ENCODE measurements around the gene HOMER2. TPM values are rescaled to one million over a fixed set of nuclear protein-coding genes. Genes with fewer than 3 reads are reported as not detected.
"Not testable (repeated sequence)": the region's sequence is repeated elsewhere in the genome, so short reads cannot be mapped to it uniquely, and the experiment has no call there.

HOMER2 gene
- total RNA-seq, 2 experiments from 2014 or later = 3.1 to 3.3 TPM

DNA sequence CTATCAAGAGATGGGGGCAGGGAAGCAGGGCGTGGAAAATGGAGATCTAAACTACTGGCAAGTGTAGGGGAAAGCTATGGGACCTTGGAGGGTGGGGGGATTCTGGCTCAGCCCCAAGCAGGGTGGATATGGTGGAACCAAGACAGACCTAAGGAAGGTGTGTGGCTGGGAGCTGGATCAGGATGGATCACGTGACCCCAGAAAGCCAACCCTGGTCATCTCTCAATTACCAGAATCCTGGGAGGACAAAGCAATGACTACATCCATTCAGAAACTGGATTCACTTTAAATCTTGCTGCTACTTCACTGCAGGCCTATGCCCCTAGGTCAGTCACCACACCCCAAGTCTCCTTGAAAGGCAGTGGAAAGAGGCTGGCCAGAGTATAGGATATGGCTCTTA, 74.7 kb downstream of the HOMER2 start:
- Mint-ChIP-seq H3K4me3 (no peak overlapping the region), H3K9me3 (no peaks in the 10 kb centered on the region), H3K27ac (no peak overlapping the region), H3K27me3 (no peaks in the 10 kb centered on the region), H3K36me3 (no peaks in the 10 kb centered on the region), H3K4me1 (no peaks in the 10 kb centered on the region)
- DNase-seq = no peak

DNA sequence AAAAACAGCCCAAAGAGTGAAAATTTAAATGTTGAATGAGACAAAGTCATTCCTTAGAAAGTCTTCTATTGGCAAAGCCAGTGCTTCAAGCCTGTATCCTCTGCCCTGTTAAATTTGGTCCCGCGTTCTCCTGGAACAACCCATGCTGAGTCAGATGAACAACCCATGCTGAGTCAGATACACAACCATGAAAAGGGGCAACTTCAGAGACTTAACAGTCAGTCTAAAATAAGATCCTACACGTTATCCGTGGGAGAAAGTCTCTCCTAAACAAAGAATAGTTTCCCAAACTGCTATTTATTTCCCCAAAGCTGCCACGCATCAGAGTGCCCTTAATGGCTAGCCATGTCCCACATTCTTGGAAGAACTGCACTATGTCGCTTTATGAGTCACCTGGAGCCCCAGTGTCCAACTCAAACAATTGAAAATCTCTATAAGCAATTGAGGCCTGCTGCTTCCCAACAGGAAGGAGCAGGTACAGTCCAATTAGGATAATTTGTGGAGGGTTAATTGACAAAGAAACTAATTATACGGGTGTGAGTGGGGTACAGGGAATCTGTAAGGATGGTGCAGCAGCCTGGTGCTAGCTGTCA, 77.0 kb downstream of the HOMER2 start:
- no peaks in the 10 kb centered on the region for H3K36me3 Mint-ChIP-seq
- no peaks in the 10 kb centered on the region for H3K4me1 Mint-ChIP-seq
- H3K9me3 Mint-ChIP-seq = no peaks in the 10 kb centered on the region
- no peak overlapping the region for H3K4me3 Mint-ChIP-seq
- no peaks in the 10 kb centered on the region for H3K27me3 Mint-ChIP-seq
- DNase-seq = no peak
- H3K27ac Mint-ChIP-seq = no peak overlapping the region

DNA sequence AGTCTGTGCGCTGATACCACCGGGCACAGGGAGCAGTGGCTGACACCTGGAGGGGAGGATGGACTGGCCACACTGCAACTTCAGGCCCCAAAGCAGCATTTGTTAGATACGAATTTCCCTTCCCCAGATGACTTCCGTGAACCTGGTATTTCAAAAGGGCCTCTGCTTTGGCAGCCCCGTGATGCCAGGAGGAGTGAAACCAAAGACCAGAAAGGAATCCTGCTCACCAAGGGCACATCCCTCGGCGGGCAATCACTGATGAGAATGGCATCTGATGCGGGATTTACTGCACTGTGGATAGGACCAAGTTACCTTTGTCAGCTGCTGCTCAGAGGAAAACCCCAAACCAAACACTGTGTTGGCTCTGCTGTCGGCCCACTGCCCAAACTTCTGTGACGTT, 77.6 kb downstream of the HOMER2 start:
- DNase-seq = no peak
- Mint-ChIP-seq H3K27me3 (no peaks in the 10 kb centered on the region), H3K4me1 (no peaks in the 10 kb centered on the region), H3K9me3 (no peaks in the 10 kb centered on the region), H3K4me3 (no peak overlapping the region), H3K27ac (no peak overlapping the region), H3K36me3 (no peaks in the 10 kb centered on the region)

DNA sequence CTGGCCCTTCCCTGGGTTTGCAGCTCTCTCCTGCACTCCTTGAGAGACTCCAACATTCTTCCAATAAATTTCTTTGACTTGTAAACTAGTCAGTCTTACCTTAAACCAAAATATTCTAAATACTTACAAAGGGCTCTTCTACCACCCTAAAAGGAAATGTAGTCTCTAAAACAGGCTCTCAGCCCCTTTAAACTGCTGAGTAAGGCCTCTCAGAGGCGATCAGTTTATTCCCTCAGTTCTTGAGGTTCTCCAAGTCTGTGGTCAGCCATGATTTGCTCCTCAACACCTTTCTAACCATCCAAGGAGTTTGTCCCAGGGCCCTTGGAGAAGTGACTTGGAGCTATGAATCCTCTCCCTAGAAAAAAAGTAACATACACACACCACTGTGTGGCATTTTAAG, 78.3 kb downstream of the HOMER2 start:
- no peak overlapping the region for H3K27ac Mint-ChIP-seq

GRCh38 chr15:82873000-82873680, 79.4 kb downstream of the HOMER2 start:
- Mint-ChIP-seq H3K36me3 (no peaks in the 10 kb centered on the region), H3K9me3 (no peaks in the 10 kb centered on the region), H3K27me3 (no peaks in the 10 kb centered on the region), H3K4me3 (no peak overlapping the region), H3K27ac (no peak overlapping the region), H3K4me1 (no peaks in the 10 kb centered on the region)
- no peak for DNase-seq

More for the DNA sequence above, 78.3 kb downstream of the HOMER2 start:
- Mint-ChIP-seq H3K4me3 (no peak overlapping the region), H3K36me3 (no peaks in the 10 kb centered on the region), H3K9me3 (no peaks in the 10 kb centered on the region), H3K27me3 (no peaks in the 10 kb centered on the region), H3K4me1 (no peaks in the 10 kb centered on the region)
- DNase-seq = no peak

GRCh38 chr15:82871832-82872484, 80.6 kb downstream of the HOMER2 start:
- Mint-ChIP-seq H3K27me3 (no peaks in the 10 kb centered on the region), H3K4me1 (no peaks in the 10 kb centered on the region), H3K4me3 (no peak overlapping the region), H3K9me3 (no peaks in the 10 kb centered on the region), H3K36me3 (no peaks in the 10 kb centered on the region), H3K27ac (no peak overlapping the region)
- DNase-seq = no peak

DNA sequence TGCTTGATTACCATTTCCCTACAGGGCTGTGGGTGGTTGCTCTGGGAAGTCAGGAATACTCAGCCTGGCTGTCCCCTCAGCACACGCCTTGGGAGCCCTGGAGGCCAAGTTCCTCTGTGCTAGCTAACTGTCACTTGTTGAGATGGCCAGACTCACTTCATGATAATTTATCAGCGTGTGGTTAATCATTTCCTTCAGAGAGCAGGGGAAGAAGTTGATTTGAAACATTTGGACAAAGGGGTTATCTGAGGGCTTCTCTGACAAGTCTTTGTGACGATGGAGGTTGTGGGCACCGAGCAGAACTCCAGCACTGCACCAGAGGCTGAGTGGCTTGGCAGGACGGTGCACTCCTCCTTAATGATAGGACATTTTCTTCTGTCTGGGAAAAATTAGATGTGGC, 81.2 kb downstream of the HOMER2 start:
- Mint-ChIP-seq H3K4me1 (no peaks in the 10 kb centered on the region), H3K27ac (no peak overlapping the region), H3K36me3 (no peaks in the 10 kb centered on the region), H3K9me3 (no peaks in the 10 kb centered on the region), H3K4me3 (no peak overlapping the region), H3K27me3 (no peaks in the 10 kb centered on the region)
- DNase-seq = no peak

GRCh38 chr15:82870727-82871320, 81.7 kb downstream of the HOMER2 start:
- Mint-ChIP-seq H3K9me3 (no peaks in the 10 kb centered on the region), H3K4me1 (no peaks in the 10 kb centered on the region), H3K4me3 (no peak overlapping the region), H3K27ac (no peak overlapping the region), H3K36me3 (no peaks in the 10 kb centered on the region), H3K27me3 (no peaks in the 10 kb centered on the region)
- no peak for DNase-seq

GRCh38 chr15:82865981-82866380, 86.5 kb downstream of the HOMER2 start:
- not testable (repeated sequence) for H3K4me3 Mint-ChIP-seq, H3K9me3 Mint-ChIP-seq, H3K27ac Mint-ChIP-seq, H3K4me1 Mint-ChIP-seq, DNase-seq, H3K27me3 Mint-ChIP-seq, H3K36me3 Mint-ChIP-seq

GRCh38 chr15:82865581-82865980, 86.9 kb downstream of the HOMER2 start:
- H3K4me3 Mint-ChIP-seq, H3K4me1 Mint-ChIP-seq, DNase-seq, H3K9me3 Mint-ChIP-seq, H3K27ac Mint-ChIP-seq, H3K36me3 Mint-ChIP-seq, H3K27me3 Mint-ChIP-seq: not testable (repeated sequence)

DNA sequence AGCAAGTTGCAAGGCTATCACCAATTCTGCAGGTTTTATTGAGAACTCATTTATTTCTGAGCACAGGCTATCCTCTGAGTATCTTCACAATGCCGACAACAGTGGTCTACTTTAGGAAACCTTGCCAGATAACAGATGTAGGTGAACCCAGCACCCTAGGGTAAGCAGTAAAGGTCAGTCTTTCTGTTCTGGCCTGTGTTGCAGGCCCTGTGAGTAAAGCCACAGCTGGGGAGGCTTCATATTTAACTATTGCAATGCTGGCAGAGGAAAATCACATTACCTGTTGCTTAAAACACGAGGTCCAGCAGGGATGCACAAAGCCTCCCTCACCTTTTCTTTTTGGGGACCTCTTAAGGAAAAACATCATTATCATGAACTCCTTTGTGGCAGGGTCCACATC, 87.6 kb downstream of the HOMER2 start:
- Mint-ChIP-seq H3K4me1 (no peaks in the 10 kb centered on the region), H3K27ac (no peak overlapping the region), H3K9me3 (no peaks in the 10 kb centered on the region), H3K4me3 (no peak overlapping the region), H3K27me3 (no peaks in the 10 kb centered on the region), H3K36me3 (no peaks in the 10 kb centered on the region)
- no peak for DNase-seq

- no peaks in the 10 kb centered on the region for H3K27me3 Mint-ChIP-seq
- H3K27ac Mint-ChIP-seq = no peak overlapping the region
- no peak overlapping the region for H3K4me3 Mint-ChIP-seq
- DNase-seq = no peak
- no peaks in the 10 kb centered on the region for H3K36me3 Mint-ChIP-seq
- no peaks in the 10 kb centered on the region for H3K4me1 Mint-ChIP-seq
- H3K9me3 Mint-ChIP-seq = no peaks in the 10 kb centered on the region
Measured at GRCh38 chr15:82862886-82863285, 89.6 kb downstream of the HOMER2 start.

GRCh38 chr15:82858932-82859331, 93.6 kb downstream of the HOMER2 start:
- H3K9me3 Mint-ChIP-seq = no peaks in the 10 kb centered on the region
- H3K36me3 Mint-ChIP-seq = no peaks in the 10 kb centered on the region
- no peak overlapping the region for H3K4me3 Mint-ChIP-seq
- no peak overlapping the region for H3K27ac Mint-ChIP-seq
- peaks cover 3% of the 10 kb centered on the region for H3K4me1 Mint-ChIP-seq
- no peak for DNase-seq
- no peaks in the 10 kb centered on the region for H3K27me3 Mint-ChIP-seq

- H3K9me3 Mint-ChIP-seq = no peaks in the 10 kb centered on the region
- no peaks in the 10 kb centered on the region for H3K27me3 Mint-ChIP-seq
- DNase-seq = no peak
- H3K4me1 Mint-ChIP-seq = peaks cover 12% of the 10 kb centered on the region
- H3K36me3 Mint-ChIP-seq = no peaks in the 10 kb centered on the region
- no peak overlapping the region for H3K4me3 Mint-ChIP-seq
- H3K27ac Mint-ChIP-seq = no peak overlapping the region
Measured at GRCh38 chr15:82856397-82857170, 95.9 kb downstream of the HOMER2 start.

All from activated naive CD8-positive, alpha-beta T cell treated with anti-CD3 and anti-CD28 coated beads for 36 hours (primary cell).